Measurements from ENCODE around the gene SMARCE1. TPM values are rescaled to one million over a fixed set of nuclear protein-coding genes. Genes with fewer than 3 reads are reported as not detected.

The SMARCE1 gene
- polyA plus RNA-seq, 1 donor from 2014 or later: 248 TPM

DNA sequence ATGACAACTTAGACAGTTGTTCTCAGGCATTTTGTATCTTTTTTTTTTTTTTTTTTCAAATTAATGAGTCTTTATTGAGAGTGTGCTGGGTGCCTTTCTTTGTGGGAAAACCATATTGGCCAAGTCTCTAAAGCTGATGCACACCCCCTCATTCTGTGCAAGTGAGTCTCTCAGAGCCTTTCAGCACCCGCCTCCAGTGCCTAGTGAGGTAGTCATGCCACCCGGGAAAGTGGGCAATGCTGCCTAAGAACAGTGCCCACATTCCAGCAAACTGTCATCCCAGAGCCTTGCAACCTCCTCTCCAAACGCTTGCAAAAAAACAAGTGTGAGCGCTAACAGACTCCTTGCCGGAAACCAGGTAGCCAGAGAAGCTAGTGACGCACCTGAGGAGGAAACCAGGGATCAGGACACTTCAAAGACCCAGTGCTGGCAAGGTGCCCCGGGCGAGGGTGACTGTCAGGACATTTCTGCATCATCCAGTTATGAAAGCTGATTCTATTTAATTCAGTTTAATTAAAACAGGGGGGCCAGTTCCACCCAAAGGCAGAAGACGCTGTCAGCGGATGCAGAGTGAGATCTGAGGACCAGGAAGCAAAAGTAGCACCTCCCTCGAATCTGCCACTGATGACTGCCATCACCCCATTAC lies 34.9 kb downstream of the SMARCE1 start:
- Histone ChIP-seq H3K4me2 (ENCODE audit: low read length) (no peak overlapping the region), H3K9ac (ENCODE audit: low read length) (no peak overlapping the region), H3F3A (ENCODE audit: insufficient read depth, low read length, poor library complexity, severe bottlenecking) (no peaks in the 10 kb centered on the region), H3K36me3 (ENCODE audit: insufficient read depth, low read length) (no peaks in the 10 kb centered on the region), H2AFZ (ENCODE audit: low read depth, low read length) (no peak overlapping the region), H3K9me2 (ENCODE audit: insufficient read depth, low read length) (no peaks in the 10 kb centered on the region), H3K27ac (ENCODE audit: low read length) (no peak overlapping the region), H3K9me3 (ENCODE audit: low read length) (no peaks in the 10 kb centered on the region), H3K27me3 (ENCODE audit: insufficient read depth, low read depth, low read length) (no peaks in the 10 kb centered on the region), H3K4me3 (ENCODE audit: low read length) (no peak overlapping the region), H4K20me1 (ENCODE audit: insufficient read depth) (no peaks in the 10 kb centered on the region), H3K79me2 (replicated peaks; ENCODE audit: insufficient read depth, low read length) (no peaks in the 10 kb centered on the region)
- no peak for TF ChIP-seq SMC3 (conservative IDR thresholded peaks at IDR 0.05; ENCODE audit: poor library complexity)
- TF ChIP-seq EP300 (conservative IDR thresholded peaks at IDR 0.05; ENCODE audit: poor library complexity, severe bottlenecking): no peak
- TF ChIP-seq RAD21 (conservative IDR thresholded peaks at IDR 0.05): no peak
- no peak for TF ChIP-seq REST (IDR thresholded peaks at IDR 0.05; ENCODE audit: borderline replicate concordance)
- TF ChIP-seq EZH2 (IDR thresholded peaks at IDR 0.05; ENCODE audit: borderline replicate concordance, insufficient read depth, low read length, poor library complexity, severe bottlenecking): no peak
- no peak for TF ChIP-seq MXI1 (conservative IDR thresholded peaks at IDR 0.05; ENCODE audit: poor library complexity, severe bottlenecking)
- TF ChIP-seq TAF1 (IDR thresholded peaks at IDR 0.05; ENCODE audit: low read depth): no peak
- no peak for TF ChIP-seq CTCF (IDR thresholded peaks at IDR 0.05; ENCODE audit: poor library complexity, severe bottlenecking)
- TF ChIP-seq POLR2AphosphoS5 (IDR thresholded peaks at IDR 0.05): no peak

DNA sequence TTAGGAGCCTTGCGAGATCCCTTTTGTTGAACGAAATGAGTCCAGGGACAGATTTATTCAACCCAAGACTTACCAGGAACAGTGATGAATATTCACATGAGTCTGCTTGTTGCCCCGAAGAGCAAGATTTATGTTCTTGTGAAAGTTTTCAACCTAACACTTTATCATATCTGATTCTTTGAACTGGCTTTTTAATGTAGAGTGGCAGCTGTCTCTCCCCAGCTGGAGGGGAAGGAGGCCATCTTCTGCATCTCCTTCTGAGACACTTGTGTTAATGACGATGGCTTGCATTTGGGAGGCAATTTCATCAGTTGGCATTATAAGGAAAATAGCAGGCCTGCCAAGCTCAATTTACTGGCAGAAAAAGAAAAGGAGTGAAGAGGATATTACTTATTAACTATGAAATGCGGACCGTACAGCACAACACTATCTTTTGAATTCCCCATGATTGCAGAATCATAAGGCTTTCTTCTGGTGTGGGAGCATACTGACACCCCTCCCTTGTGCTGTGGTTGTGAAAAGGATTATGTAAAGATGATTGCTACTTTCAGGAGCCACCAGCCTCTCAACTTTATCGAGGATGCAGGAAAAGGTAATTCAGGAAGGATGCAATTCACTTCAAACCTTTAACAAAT lies 35.7 kb downstream of the SMARCE1 start:
- Histone ChIP-seq H3K9ac (ENCODE audit: low read length) (no peak overlapping the region), H3K27me3 (ENCODE audit: insufficient read depth, low read depth, low read length) (no peaks in the 10 kb centered on the region), H3K27ac (ENCODE audit: low read length) (no peak overlapping the region), H3K9me3 (ENCODE audit: low read length) (no peaks in the 10 kb centered on the region), H4K20me1 (ENCODE audit: insufficient read depth) (no peaks in the 10 kb centered on the region), H3K79me2 (replicated peaks; ENCODE audit: insufficient read depth, low read length) (no peaks in the 10 kb centered on the region), H3K9me2 (ENCODE audit: insufficient read depth, low read length) (no peaks in the 10 kb centered on the region), H3K36me3 (ENCODE audit: insufficient read depth, low read length) (no peaks in the 10 kb centered on the region), H3F3A (ENCODE audit: insufficient read depth, low read length, poor library complexity, severe bottlenecking) (no peaks in the 10 kb centered on the region), H2AFZ (ENCODE audit: low read depth, low read length) (no peak overlapping the region), H3K4me2 (ENCODE audit: low read length) (no peak overlapping the region), H3K4me3 (ENCODE audit: low read length) (no peak overlapping the region)
- no peak for TF ChIP-seq REST (IDR thresholded peaks at IDR 0.05; ENCODE audit: borderline replicate concordance)
- TF ChIP-seq MXI1 (conservative IDR thresholded peaks at IDR 0.05; ENCODE audit: poor library complexity, severe bottlenecking): no peak
- no peak for TF ChIP-seq EZH2 (IDR thresholded peaks at IDR 0.05; ENCODE audit: borderline replicate concordance, insufficient read depth, low read length, poor library complexity, severe bottlenecking)
- no peak for TF ChIP-seq CTCF (IDR thresholded peaks at IDR 0.05; ENCODE audit: poor library complexity, severe bottlenecking)
- TF ChIP-seq TAF1 (IDR thresholded peaks at IDR 0.05; ENCODE audit: low read depth): no peak
- no peak for TF ChIP-seq EP300 (conservative IDR thresholded peaks at IDR 0.05; ENCODE audit: poor library complexity, severe bottlenecking)
